Muscle of leg (tissue), 11 donors: ENCODE data around the gene CRIP1. TPM values are rescaled to one million over a fixed set of nuclear protein-coding genes. Genes with fewer than 3 reads are reported as not detected.

ENCODE experiments used
- DNase-seq: peaks from one replicate; pipeline ENCODE4 v3.0.0; 2013
- H3K27ac ChIP-seq: one replicate; pipeline ENCODE4 v1.5.1; 2013; ENCODE audit warnings: mild to moderate bottlenecking, low read length, control low read depth
- H3K27me3 ChIP-seq: one replicate; pipeline ENCODE4 v1.6.1; 2013; ENCODE audit warnings: low read length; ENCODE audit not compliant: control insufficient read depth, insufficient read depth
- H3K36me3 ChIP-seq: one replicate; pipeline ENCODE4 v1.6.1; 2013; ENCODE audit warnings: low read length; ENCODE audit not compliant: control insufficient read depth, insufficient read depth
- H3K4me1 ChIP-seq: one replicate; pipeline ENCODE4 v1.6.1; 2013; ENCODE audit warnings: low read length; ENCODE audit not compliant: control insufficient read depth, insufficient read depth
- H3K4me3 ChIP-seq: one replicate; pipeline ENCODE4 v1.5.1; 2013; ENCODE audit warnings: low read length, control low read depth
- H3K9me3 ChIP-seq: replicated peaks from 2 replicates; pipeline ENCODE4 v1.6.1; 2013; ENCODE audit warnings: low read depth, low read length; ENCODE audit not compliant: control insufficient read depth
- WGBS: methylation state at CpG from one replicate; pipeline ENCODE4 v1.1.5; 2013; ENCODE audit warnings: missing lambda C conversion rate; ENCODE audit not compliant: insufficient coverage; 5-methylcytosine and 5-hydroxymethylcytosine counted together
- polyA plus RNA-seq, 8 donors: library from polyadenylated mRNA; unstranded; fragments of 120-200 nt; gene quantifications; one replicate each; pipeline versions ENCODE4 v1.2.1 to v1.2.3, GENCODE V29; 2013; ENCODE audit warnings: inconsistent platforms in 1 of 8, low replicate concordance in 1 of 8; ENCODE audit not compliant: insufficient read length in 8 of 8, insufficient read depth in 1 of 8
- total RNA-seq: library from RNA; stranded (reverse); fragments of 120-200 nt; gene quantifications from one replicate; pipeline ENCODE4 v1.2.4, GENCODE V29; 2013

Gene CRIP1
- total and polyA plus RNA-seq, 9 donors = 32.6 to 64.4 (median 56.2) TPM

DNA sequence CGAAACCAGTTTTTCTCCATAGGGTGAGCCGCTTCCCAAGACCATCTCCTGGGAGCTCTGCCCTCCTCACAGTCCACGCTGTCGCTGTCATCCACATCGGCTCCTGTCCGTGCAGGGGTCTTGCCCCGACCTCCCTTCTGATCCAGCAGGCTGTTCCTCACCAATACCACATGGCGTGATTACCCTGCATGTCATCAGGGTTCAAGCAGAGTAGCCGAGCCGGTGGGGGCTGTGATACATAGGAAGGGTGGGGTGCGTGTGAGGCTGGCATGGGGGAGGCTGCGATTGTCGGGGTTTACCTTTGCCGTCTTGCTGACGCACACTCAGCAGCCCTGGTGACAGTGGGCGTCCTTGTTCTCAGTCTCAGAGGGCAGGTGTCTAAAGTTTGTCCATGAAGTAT lies 21.4 kb downstream of the CRIP1 start:
- Histone ChIP-seq H3K9me3 (no peaks in the 10 kb centered on the region), H3K27me3 (peaks cover 24% of the 10 kb centered on the region), H3K4me1 (no peaks in the 10 kb centered on the region), H3K27ac (no peak overlapping the region), H3K4me3 (no peak overlapping the region), H3K36me3 (no peaks in the 10 kb centered on the region)
- WGBS = 74% methylated on average over 14 of the region's 16 CpGs
- no peak for DNase-seq

DNA sequence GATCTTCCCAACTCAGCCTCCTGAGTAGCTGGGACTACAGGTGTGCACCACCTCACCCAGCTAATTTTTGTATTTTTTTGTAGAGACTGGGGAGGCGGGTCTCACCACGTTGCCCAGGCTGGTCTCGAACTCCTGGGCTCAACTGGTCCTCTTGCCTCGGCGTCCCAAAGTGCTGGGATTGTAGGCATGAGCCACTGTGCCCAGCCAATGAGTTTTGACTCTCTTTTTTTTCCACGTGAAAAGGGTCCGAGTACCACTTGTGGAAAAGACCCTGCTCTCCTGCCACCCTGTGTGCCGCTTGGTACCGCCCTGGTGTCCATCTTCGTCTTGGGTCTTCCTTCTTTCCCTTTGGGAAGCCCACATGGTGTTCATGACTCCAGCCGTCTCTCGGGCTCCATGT lies 21.9 kb downstream of the CRIP1 start:
- no peaks in the 10 kb centered on the region for H3K9me3 ChIP-seq
- no peak overlapping the region for H3K4me3 ChIP-seq
- no peaks in the 10 kb centered on the region for H3K4me1 ChIP-seq
- H3K27ac ChIP-seq = no peak overlapping the region
- no peaks in the 10 kb centered on the region for H3K36me3 ChIP-seq
- H3K27me3 ChIP-seq = peaks cover 25% of the 10 kb centered on the region
- DNase-seq = no peak
- 87% methylated on average over 9 of the region's 12 CpGs for WGBS

DNA sequence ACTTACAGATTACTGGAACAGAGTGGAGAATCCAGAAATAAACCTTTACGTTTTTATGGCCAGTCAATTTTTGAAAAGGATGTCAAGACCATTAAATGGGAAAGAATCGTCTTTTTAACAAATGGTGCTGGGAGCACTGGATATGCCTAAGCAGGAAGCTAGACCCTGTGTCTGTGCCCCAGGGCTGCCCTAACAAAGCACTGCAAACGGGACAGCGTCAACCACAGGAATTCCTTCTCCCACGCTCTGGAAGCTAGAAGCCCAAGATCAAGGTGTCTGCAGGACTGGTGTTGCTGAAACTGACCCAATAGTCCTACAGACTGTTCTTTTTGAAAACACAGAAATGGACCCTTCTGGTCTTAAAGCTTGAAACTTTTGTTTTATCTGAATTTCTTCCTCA lies 30.4 kb downstream of the CRIP1 start:
- Histone ChIP-seq H3K9me3 (no peaks in the 10 kb centered on the region), H3K4me3 (no peak overlapping the region), H3K27ac (no peak overlapping the region), H3K4me1 (no peaks in the 10 kb centered on the region), H3K36me3 (no peaks in the 10 kb centered on the region), H3K27me3 (peaks cover 17% of the 10 kb centered on the region)
- DNase-seq = no peak
- WGBS = 43% methylated on average over 5 of the region's 5 CpGs

DNA sequence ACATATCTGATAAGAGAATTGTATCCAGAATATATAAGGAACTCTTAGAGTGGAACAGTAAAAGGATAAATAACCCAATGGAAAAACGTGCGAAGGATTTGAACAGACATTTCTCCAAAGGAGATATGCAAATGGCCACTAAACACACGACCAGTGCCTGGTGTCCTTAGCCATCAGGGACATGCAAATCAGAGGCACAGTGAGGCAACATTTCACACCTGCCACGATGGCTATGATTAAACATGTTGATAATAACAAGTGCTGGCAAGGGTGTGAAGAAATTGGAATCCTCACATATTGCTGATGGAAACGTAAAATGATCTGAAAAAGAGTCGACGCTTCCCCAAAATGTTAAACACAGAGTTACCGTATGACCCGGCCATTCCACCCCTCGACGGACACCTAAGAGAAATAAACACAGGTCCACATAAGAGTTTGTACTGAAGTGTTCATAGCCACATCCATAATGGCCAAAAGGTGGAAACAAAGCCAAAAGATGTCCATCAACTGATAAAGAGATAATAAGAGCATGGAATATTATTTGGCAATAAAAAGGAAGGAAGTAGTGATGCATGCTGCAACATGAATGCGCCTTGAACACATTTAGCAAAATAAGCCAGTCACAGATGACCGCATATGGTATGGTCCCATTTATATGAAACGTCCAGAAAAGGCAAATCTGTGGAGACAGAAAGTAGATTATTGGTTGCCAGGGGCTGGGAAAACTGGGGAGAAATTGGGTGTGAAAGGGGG lies 33.4 kb downstream of the CRIP1 start:
- peaks cover 20% of the 10 kb centered on the region for H3K27me3 ChIP-seq
- H3K4me1 ChIP-seq = no peaks in the 10 kb centered on the region
- no peak overlapping the region for H3K4me3 ChIP-seq
- no peak overlapping the region for H3K27ac ChIP-seq
- no peaks in the 10 kb centered on the region for H3K9me3 ChIP-seq
- DNase-seq = no peak
- no peaks in the 10 kb centered on the region for H3K36me3 ChIP-seq
- WGBS = 65% methylated on average over 3 of the region's 14 CpGs

DNA sequence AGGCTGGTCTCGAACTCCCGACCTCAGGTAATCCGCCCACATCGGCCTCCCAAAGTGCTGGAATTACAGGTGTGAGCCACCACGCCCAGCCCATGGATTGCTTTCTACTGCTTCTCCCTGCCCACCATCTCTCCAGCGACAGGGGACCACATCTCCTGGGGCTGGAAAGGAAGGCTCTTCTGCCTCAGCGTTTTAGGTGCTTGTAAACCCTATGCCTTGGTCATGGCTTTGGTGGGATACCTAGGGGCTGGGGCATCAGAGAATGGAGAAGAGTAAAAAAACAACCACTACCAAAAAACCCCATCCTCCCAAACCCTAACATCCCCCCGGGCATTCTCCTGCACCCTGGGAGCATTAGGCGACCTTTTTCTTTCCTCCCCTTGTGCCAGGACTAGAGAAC lies 38.6 kb downstream of the CRIP1 start:
- no peak overlapping the region for H3K27ac ChIP-seq
- no peaks in the 10 kb centered on the region for H3K36me3 ChIP-seq
- H3K27me3 ChIP-seq = peaks cover 51% of the 10 kb centered on the region
- H3K9me3 ChIP-seq = no peaks in the 10 kb centered on the region
- H3K4me1 ChIP-seq = peaks cover 28% of the 10 kb centered on the region
- WGBS = 81% methylated on average over 5 of the region's 9 CpGs
- H3K4me3 ChIP-seq = no peak overlapping the region
- peak; percentile 17 for DNase-seq

DNA sequence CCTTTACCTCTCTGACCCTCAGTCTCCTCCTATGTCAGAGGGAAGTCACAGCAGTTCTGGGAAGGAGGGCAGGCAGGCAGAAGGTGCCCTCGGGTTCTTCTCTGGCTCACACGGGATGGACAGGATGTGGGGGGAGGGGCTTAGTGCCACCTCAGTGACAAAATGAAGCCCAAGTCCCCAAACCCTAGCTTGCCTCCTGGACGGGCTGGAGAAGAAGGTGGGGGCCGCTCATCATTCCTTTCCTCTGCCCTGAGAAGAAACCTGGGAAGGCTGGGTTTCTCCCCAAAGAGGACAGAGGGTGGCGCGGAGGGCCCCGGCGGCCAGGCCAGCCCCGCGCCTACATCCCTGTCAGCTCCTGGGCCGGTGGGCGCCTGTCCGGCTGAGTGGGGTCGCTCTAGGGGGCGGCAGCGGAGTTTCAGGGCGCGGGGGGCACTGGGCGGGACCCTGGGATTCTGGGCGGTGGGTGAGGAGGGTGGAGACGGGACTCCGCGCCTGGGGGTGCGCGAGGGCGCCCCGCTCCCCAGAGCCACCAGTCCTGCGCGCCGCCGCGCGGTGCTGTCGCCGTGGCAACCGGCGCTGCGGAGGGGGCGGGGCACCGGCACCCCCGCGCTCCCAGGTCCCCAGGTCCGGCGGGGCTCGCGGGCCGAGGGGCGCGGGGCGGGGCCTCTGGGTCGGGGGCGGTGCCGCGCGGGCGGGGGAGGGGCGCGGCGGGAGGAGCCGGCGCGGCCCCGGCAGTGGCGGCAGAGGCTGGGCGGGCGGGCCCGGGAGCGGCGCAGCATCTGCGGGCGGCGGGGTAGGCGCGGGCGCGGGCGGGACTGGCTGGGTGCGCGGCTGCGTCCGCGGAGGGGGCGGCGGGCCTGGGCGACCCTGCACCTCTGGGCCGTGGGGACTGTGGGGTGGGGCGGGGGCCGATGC lies 39.4 kb downstream of the CRIP1 start, which contains the start of gene TMEM121:
Gene TMEM121, plus strand, starts transcription at position 723 of the 915 bp plus-strand sequence. CDS start 2,252 bp downstream, outside the sequence.
- Histone ChIP-seq H3K36me3 (no peaks in the 10 kb centered on the region), H3K27me3 (peaks cover 51% of the 10 kb centered on the region), H3K4me1 (peaks cover 28% of the 10 kb centered on the region), H3K4me3 (peak within 1 kb of the TSS; percentile 55), H3K9me3 (no peaks in the 10 kb centered on the region), H3K27ac (no peak within 1 kb of the TSS)
- WGBS = under 1% methylated on average over 69 of the region's 88 CpGs
- DNase-seq = peak; percentile 38

DNA sequence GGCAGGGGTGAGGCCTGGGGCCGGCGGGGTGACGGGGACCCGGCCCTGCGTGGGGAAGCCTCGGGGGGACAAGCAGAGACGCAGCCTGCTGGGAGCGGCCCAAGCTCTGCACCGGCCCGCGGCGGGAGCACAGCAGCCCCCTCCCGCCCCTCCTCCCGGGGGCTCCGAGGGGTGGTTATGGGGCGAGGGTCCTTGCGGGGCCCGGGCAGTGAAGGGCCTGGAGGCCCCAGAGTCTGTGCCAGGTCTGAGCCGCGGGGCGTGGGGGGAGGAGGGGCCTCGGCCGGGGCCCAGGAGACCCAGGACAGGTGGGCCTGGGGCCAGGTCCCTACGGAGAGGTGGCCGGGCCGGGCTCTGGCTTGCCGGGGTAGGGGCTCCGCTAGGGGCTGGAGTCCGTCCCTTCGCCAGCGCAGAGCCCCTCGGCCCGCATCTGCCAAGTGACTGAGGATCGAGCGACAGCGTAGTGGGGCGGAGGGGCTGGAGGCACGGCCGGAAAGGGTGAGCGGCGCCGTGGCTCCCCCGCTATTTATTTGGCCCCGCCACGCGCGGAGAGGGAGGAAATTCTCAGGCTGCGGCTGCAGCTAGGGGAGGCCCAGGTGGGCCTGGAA lies 40.2 kb downstream of the CRIP1 start:
- H3K4me3 ChIP-seq = peak overlapping the region; percentile 55
- H3K27ac ChIP-seq = no peak overlapping the region
- peak; percentile 27 for DNase-seq
- H3K4me1 ChIP-seq = peaks cover 28% of the 10 kb centered on the region
- no peaks in the 10 kb centered on the region for H3K9me3 ChIP-seq
- peaks cover 50% of the 10 kb centered on the region for H3K27me3 ChIP-seq
- no peaks in the 10 kb centered on the region for H3K36me3 ChIP-seq
- WGBS = 2% methylated on average over 33 of the region's 48 CpGs

DNA sequence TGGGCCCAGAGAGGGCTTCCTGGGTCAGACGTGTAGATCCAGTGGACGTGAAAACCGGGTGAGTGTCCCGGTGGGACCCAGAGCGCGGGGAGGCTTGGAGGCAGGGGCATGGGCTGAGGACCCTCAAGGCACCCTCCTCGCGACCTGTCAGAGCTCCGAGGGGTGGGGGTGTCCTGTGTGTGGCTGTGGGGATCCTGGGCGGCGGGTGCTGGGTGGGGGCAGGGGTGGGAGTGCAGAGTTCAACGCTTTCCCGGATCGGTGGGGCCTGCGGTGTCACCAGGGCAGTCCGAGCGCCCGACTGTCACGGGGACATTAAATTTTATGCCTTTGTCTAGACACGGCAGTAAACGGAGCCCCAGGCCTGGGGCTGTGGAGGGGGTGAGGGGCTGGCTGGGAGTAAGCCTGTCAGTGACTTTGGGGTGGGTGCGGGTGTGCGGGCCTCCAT lies 40.7 kb downstream of the CRIP1 start:
- no peaks in the 10 kb centered on the region for H3K36me3 ChIP-seq
- H3K9me3 ChIP-seq = no peaks in the 10 kb centered on the region
- WGBS = 14% methylated on average over 21 of the region's 23 CpGs
- DNase-seq = peak; percentile 34
- H3K4me3 ChIP-seq = peak overlapping the region; percentile 55
- H3K27ac ChIP-seq = no peak overlapping the region
- peaks cover 46% of the 10 kb centered on the region for H3K27me3 ChIP-seq
- peaks cover 28% of the 10 kb centered on the region for H3K4me1 ChIP-seq

DNA sequence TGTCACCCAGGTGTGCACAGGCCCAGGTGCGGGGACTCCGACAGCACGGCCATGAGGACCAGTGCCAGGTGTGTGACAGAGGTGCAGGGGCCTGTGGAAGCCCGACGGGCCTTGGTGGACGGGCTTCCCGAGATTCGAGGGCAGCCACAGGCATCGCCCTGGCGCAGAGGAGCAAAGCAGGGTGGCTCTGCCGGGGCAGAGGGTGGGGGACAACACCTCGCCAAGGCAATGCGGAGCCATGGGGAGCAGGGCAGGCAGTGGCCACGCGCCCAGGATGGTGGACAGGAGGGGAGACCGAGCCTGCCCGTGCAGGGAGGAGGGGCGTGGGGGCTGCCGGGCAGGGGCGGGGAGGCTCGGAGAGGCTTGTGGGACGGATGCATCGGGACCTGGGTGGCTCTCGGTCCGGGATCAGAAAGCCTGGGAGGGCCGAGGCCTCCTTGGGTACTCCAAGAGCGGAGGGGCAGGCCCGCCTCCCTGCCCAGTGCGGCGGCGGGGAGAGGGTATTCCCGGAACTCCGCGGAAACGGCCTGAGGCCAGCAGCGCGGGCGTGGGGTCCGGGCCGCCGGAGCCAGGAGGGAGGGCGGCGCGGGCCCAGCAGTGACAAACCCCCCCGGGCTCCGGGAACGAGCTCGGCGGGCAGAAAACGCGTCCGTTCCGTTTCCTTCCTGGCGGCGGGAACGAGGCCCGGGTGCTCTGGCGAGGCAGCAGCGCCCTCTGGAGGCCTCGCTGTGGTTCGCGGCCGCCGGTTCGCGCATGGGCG lies 41.3 kb downstream of the CRIP1 start:
- Histone ChIP-seq H3K9me3 (no peaks in the 10 kb centered on the region), H3K4me1 (peaks cover 28% of the 10 kb centered on the region), H3K27ac (no peak overlapping the region), H3K36me3 (no peaks in the 10 kb centered on the region), H3K4me3 (peak overlapping the region; percentile 55), H3K27me3 (peaks cover 44% of the 10 kb centered on the region)
- DNase-seq = peak; percentile 88
- 5% methylated on average over 65 of the region's 67 CpGs for WGBS
